HFF-Myc (cell line): ENCODE data around the gene IRF9.

ENCODE experiments used
- DNase-seq: peaks from one replicate; pipeline ENCODE4 v3.0.0-alpha.2; 2011; ENCODE audit warnings: low read depth; ENCODE audit errors: extremely low read depth
- H3K4me3 ChIP-seq: replicated peaks from 2 replicates; pipeline ENCODE4 v1.5.1; 2011; ENCODE audit warnings: low read depth, mild to moderate bottlenecking, control low read depth, low read length
- TF ChIP-seq, protein P1 (sequence below): IDR thresholded peaks from 2 replicates; pipeline ENCODE4 v1.5.1; 2012; ENCODE audit warnings: mild to moderate bottlenecking, low read depth, low read length, control low read depth; ENCODE audit errors: missing control alignments

Gene IRF9

DNA sequence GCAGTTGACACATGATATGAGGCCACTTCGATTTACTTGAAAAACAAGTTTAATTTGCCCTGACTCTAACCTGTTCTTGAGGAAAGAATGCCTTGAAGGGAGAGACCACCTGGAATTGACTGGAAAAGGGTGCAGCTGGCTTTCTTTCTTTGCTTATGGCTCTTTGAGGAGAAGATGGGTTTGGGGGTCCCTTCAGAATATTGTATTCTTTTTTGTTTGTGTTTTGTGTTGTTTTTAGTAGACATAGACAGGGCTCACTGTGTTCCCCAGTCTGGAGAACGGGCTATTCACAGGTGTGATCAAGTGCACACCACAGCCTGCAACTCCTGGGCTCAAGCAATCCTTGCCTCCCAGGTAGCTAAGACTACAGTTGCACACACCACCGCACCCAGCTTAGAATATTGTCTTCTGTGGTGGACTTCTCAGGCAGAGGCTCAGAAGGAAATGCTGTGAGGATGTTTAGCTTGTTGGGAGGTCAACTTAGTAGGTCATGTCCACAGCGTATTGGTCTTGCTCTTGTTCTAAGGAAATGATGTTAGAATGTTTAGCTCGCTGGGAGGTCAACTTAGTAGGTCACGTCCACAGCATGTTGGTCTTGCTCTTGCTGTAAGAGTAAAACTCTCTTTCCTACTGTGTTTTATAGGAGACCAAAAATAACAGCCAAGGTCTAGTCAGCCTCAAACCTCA is 44.8 kb upstream of the IRF9 start:
- DNase-seq: no peak
- TF ChIP-seq, protein P1, sequence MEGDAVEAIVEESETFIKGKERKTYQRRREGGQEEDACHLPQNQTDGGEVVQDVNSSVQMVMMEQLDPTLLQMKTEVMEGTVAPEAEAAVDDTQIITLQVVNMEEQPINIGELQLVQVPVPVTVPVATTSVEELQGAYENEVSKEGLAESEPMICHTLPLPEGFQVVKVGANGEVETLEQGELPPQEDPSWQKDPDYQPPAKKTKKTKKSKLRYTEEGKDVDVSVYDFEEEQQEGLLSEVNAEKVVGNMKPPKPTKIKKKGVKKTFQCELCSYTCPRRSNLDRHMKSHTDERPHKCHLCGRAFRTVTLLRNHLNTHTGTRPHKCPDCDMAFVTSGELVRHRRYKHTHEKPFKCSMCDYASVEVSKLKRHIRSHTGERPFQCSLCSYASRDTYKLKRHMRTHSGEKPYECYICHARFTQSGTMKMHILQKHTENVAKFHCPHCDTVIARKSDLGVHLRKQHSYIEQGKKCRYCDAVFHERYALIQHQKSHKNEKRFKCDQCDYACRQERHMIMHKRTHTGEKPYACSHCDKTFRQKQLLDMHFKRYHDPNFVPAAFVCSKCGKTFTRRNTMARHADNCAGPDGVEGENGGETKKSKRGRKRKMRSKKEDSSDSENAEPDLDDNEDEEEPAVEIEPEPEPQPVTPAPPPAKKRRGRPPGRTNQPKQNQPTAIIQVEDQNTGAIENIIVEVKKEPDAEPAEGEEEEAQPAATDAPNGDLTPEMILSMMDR: no peak
- H3K4me3 ChIP-seq: peak overlapping the region; percentile 82

DNA sequence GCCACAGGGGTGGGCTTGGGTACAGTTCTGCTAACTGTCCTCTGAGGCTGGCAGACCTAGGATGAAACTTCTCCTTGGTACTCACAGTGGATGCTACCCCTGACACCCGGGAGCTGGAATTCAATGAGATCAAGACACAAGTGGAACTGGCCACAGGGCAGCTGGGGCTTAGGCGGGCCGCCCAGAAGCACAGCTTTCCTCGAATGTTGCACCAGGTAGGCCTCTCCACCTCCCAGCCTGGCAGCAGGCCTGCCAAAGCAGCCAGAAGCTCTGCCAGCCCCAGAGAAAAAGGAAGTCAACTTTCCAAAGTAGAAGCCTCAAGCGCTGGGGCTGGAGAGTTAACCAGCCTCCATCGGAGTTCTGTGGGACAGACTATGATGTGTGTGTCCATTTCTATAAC is 43.9 kb upstream of the IRF9 start:
- DNase-seq: no peak
- TF ChIP-seq, protein P1: no peak
- no peak overlapping the region for H3K4me3 ChIP-seq

DNA sequence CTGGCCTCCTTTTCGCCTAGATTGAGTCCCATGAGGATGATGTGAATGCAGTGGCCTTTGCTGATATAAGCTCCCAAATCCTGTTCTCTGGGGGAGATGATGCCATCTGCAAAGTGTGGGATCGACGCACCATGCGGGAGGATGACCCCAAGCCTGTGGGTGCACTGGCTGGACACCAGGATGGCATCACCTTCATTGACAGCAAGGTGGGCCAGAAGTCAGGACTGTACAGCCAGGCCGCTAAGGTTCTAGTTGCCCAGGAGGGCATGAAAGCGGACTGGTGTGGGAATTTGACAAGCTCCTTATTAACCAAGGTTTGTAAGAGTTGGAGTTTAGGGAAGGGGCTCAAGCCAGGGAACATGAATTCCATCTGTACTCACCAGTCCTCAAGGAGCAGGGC is 41.4 kb upstream of the IRF9 start:
- TF ChIP-seq, protein P1: no peak
- DNase-seq: no peak
- H3K4me3 ChIP-seq: no peak overlapping the region

DNA sequence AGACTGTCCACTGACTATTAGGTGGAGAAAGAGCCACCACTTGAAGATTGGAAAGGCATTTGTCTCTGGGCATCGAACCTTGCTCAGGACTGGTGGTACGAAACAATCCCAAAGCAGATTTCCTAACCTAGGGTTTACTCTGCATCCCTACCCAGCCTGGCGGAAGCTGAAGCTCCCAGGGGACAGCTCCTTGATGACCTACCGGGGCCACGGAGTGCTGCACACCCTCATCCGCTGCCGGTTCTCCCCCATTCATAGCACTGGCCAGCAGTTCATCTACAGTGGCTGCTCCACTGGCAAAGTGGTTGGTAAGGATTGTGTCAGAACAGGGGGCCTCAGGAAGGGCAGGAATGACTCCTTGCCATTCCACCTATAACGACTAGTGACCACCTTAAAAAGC is 39.9 kb upstream of the IRF9 start:
- no peak overlapping the region for H3K4me3 ChIP-seq
- TF ChIP-seq, protein P1: no peak
- no peak for DNase-seq

DNA sequence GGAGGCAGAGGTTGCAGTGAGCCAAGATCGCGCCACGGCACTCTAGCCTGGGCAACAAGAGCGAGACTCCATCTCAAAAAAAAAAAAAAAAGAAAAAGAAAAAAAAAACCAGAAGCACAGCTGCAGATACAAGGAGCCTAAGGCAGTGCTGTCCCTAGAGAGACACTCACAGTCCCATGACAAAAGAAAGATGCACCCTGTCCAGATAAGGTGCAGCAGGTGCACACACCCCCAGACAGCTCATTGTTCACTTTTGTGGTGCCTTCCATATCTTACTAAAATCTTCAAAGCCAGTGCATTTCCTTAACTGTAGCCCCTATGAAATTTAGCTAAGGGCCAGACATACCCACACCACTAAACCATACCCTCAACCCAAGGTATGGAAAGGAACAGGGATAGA is 38.6 kb upstream of the IRF9 start:
- no peak overlapping the region for H3K4me3 ChIP-seq
- TF ChIP-seq, protein P1: no peak

DNA sequence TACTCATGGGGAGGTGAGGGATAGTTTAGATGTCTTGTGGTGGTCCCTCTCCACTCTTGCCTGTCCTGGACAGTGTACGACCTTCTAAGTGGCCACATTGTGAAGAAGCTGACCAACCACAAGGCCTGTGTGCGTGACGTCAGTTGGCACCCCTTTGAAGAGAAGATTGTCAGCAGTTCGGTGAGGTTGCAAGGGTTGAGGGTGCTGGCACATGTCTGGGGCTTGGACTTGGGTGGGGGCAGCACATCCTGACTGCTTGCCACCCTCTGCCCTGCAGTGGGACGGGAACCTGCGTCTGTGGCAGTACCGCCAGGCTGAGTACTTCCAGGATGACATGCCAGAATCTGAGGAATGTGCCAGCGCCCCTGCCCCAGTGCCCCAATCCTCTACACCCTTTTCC is 38.2 kb upstream of the IRF9 start:
- TF ChIP-seq, protein P1: no peak
- H3K4me3 ChIP-seq: no peak overlapping the region
- no peak for DNase-seq

More for the DNA sequence above, 38.6 kb upstream of the IRF9 start:
- no peak for DNase-seq
